CD4-positive, alpha-beta T cell treated with Interleukin-12 subunit alpha and Interleukin-12 subunit beta, for 1 hour (primary cell): ENCODE results near the gene FBXO47.
"Not testable (repeated sequence)": the region's sequence is repeated elsewhere in the genome, so short reads cannot be mapped to it uniquely, and the experiment has no call there.

Experiments used
- DNase-seq: peaks from one replicate; pipeline ENCODE4 v3.0.0-alpha.2; 2020

FBXO47 gene

GRCh38 chr17:38978180-38978579, 11.0 kb upstream of the FBXO47 start:
- DNase-seq: no peak

DNA sequence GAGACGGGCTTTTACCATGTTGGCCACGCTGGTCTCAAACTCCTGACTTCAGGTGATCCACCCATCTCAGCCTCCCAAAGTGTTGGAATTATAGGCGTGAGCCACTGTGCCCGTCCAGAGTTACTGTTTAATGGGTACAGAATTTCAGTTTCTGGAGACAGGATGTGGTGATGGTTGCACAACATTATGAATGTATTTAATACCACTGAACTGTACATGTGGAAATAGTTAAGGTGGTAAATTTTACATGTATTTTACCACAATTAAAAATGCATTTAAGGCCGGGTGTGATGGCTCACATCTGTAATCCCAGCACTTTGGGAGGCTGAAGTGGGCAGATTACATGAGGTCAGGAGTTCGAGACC, 9.0 kb upstream of the FBXO47 start:
- DNase-seq: peak; percentile 20

GRCh38 chr17:38970804-38971203, 3.6 kb upstream of the FBXO47 start:
- DNase-seq: no peak

GRCh38 chr17:38970128-38970527, 2.9 kb upstream of the FBXO47 start:
- no peak for DNase-seq

- no peak for DNase-seq
Observed at GRCh38 chr17:38969281-38969680, 2.1 kb upstream of the FBXO47 start.

GRCh38 chr17:38961413-38961812, 5.8 kb downstream of the FBXO47 start:
- peak; percentile 15 for DNase-seq

- peak; percentile 12 for DNase-seq
Observed at GRCh38 chr17:38960402-38960801, 6.8 kb downstream of the FBXO47 start.

DNA sequence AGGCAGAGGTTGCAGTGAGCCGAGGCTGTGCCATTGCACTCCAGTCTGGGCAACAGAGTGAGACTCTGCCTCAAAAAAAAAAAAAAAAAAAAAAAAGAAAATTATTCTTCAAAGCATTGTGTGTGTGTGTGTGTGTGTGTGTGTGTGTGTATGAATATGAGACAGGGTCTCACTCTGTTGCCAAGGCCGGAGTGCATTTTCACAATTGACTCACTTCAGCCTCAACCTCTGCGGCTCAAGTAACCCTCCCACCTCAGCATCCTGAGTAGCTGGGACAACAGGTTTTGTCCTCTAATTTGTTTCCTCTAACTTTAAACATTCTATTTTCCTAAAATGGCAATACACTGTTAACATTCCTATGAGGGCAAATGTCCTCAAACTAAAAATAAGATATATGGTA, 7.7 kb downstream of the FBXO47 start:
- DNase-seq: no peak

DNA sequence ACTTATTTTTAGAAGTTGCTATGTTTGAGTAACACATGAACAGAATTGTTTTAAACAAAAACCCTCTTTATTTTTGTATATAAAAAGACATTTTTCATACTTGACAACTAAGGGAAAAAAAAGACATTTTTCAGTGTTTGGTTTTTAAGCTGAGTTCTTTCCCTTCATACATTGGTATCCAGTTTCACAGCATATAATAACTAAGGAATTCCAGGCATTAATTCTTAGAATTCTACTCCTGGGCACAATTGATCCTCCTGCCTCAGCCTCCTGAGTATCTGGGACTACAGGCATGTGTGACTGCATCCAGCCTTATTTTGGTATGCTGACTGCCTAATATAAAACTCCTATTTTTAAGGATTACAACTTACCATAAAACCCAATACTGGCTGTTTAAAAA, 8.4 kb downstream of the FBXO47 start:
- DNase-seq: no peak

DNA sequence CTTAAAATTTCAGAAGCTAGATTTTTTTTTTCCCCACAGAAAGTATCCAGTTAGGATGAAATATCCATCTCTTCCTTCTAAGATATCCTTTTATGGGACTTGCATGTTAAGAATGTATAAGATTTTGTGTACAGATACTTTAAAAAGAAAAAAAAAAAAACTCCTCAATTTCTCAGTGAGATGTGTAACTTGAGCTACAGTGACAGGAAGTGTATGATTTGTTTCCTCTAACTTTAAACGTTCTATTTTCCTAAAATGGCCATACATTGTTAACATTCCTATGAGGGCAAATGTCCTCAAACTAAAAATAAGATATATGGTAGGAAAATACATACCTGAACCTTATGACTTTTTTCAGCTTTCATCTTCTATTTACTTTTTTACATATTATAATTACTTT, 8.9 kb downstream of the FBXO47 start:
- DNase-seq: no peak

GRCh38 chr17:38953800-38954199, 13.4 kb downstream of the FBXO47 start:
- DNase-seq: not testable (repeated sequence)

DNA sequence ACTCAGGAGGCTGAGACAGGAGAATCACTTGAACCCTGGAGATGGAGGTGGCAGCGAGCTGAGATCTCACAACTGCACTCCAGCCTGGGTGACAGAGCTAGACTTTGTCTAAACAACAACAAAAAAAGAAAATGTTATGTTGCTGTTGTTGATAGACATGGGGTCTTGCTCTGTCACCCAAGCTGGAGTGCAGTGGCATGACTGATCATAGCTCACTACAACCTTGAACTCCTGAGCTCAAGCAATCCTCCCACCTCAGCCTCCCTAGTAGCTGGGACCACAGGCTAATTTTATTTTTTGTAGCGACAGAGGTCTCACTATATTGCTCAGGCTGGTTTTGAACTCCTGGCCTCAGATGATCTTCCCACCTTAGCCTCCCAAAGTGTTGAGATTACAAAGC, 20.0 kb downstream of the FBXO47 start:
- no peak for DNase-seq

- no peak for DNase-seq
Observed at GRCh38 chr17:38943607-38944006, 23.6 kb downstream of the FBXO47 start.

DNA sequence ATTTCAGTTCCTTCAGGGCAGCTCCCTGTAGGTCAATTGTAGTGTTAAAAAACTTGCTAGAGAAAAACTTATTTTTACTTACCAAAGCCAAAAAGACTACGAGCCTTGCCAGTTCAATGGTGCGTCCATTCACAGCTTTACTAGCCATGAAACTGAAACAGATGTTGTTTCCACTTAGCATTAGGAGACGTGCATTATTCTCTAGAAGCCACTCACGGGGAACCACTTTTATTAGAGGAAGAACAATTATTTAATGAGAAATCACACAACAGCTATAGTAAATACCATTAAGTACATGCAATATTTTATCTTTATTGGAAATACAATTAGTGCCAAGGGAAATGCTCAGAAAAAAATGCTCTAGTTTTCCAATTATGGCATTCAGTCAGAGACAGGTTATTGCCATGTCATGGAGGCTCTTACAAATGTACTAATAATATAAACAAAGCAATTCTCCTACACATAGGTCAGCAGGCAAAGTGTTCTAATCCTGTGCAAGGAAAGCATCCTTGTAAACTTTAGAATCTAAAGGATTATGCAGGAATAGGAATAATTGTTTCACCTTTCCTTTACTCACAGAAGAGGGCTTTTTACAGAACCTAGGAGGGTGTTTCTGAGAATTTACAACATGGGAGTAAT, 24.4 kb downstream of the FBXO47 start:
- no peak for DNase-seq

DNA sequence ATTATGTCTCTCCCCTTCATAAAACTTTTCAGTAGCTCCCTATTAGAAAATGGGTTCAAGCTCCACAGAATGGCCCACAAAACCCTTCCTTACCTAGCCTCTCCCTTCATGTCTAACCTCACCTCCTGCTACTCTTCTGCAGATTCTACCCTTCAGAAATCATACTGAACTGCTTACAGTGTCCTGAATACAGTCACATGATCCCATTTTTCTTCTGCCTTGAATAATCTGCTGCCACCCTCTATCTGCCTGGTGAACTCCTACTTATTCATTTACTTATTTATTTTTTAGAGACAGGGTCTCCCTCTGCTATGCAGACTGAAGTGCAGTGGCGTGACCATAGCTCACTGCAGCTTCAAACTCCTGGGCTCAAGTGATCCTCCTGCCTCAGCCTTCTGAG, 26.8 kb downstream of the FBXO47 start:
- DNase-seq: no peak

GRCh38 chr17:38939987-38940386, 27.2 kb downstream of the FBXO47 start:
- DNase-seq: no peak

DNA sequence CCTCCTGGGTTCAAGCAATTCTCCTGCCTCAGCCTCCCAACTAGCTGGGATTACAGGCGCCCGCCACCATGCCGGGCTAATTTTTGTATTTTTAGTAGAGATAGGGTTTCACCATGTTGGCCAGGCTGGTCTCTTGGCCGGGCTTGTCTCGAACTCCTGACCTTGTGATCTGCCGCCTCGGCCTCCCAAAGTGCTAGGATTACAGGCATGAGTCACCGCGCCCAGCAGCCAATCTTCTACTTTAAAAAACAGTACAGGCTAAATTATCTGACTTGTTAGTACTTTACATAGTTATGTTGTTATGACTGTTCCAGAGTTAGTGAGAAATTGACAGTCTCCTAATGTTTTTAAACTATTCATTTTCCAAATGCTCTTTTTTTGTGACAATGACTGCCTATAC, 33.2 kb downstream of the FBXO47 start:
- DNase-seq: not testable (repeated sequence)

GRCh38 chr17:38930782-38931181, 36.4 kb downstream of the FBXO47 start:
- not testable (repeated sequence) for DNase-seq

DNA sequence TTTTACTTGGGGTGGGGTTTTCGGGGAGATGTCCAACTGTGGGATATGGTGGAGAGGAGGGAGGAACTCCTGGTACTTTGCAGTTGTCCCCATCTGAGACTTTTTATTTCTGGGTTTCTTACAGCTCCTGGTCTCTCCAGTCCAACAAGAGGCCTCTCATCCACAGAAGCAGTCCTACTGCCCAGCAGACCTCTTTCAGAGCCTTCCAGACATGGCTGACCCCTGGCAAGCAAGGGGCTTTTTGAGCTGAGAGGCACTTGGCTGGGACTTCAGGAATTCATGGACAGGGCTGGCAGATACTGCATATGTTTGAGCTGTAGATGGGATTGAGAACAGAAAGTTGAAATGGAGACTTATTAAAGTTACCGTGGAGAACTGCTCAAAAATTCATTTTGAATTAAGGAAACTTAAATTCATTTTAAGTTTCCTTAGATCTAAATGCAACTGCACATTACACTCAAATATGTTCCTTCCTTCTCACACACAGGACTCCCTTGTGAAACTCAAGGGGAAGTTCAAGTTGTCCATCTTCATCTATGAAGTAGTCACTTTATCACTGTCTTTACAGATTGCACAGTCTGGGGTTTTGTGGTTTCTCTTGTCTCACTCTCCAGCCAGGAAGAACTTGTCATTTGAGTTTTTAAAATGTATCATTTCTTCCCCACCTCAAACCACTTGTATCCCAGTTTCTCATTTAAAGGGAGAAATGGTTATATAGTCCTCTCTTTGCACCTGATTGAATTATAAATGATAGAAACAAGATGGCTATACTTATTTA, 40.7 kb downstream of the FBXO47 start:
- DNase-seq: no peak

- peak; percentile 55 for DNase-seq
Observed at GRCh38 chr17:38925263-38925995, 41.8 kb downstream of the FBXO47 start, which contains the start of gene LASP1NB. Gene LASP1NB (plus strand): TSS chr17:38925614.

DNA sequence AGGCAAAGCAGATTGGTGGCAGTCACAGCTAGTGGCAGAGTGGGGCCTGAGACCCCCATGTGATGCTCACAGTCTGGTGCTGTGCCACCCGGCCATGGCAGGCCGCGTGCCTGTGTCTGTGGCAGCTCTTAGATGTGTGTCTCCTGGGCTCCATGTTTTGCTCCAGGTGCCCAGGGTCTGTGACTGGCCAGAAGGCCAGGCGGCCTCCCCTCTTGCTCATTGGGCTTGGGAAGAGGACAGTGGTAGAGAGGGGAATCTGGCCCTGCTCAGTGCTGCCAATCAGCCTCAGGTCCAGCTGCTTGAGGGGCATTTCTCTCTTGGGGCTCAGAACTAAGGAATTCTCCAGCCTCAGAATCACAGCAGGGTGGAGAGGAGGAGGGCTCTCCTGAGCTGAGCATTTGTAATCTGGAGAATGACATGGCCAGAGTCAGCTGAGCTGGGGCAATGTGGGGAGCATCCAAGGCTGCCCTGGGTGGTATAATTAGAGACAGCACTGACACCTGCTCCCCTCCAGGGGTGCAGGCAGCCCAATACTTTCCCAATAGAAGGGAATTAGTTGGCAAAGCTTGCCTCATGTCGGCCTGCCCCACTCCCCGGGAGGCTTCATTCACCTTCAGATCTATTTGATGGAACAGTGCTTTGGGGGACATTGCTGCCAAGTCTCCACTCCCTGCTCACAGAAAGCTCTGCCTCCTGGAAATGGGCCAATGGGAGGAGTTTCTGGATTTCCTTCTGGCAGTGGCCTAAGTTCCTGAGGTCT, 44.5 kb downstream of the FBXO47 start:
- DNase-seq: no peak

GRCh38 chr17:38921756-38922411, 45.3 kb downstream of the FBXO47 start:
- DNase-seq: no peak
